B cell (primary cell): ENCODE data around the gene SSBP3.

ENCODE experiments used
- EZH2 ChIP-seq: IDR thresholded peaks from 2 replicates; pipeline ENCODE4 v1.6.1; 2012; ENCODE audit warnings: borderline replicate concordance, low read depth, mild to moderate bottlenecking, moderate library complexity, low read length; ENCODE audit not compliant: insufficient read depth, poor library complexity, severe bottlenecking
- TF ChIP-seq, protein P1 (sequence below): fragments of 200-600 bp; IDR thresholded peaks from one replicate; pipeline ENCODE4 v1.8.0; 2022; ENCODE audit warnings: antibody characterized with exemption, mild to moderate bottlenecking

- TF ChIP-seq, protein P1, sequence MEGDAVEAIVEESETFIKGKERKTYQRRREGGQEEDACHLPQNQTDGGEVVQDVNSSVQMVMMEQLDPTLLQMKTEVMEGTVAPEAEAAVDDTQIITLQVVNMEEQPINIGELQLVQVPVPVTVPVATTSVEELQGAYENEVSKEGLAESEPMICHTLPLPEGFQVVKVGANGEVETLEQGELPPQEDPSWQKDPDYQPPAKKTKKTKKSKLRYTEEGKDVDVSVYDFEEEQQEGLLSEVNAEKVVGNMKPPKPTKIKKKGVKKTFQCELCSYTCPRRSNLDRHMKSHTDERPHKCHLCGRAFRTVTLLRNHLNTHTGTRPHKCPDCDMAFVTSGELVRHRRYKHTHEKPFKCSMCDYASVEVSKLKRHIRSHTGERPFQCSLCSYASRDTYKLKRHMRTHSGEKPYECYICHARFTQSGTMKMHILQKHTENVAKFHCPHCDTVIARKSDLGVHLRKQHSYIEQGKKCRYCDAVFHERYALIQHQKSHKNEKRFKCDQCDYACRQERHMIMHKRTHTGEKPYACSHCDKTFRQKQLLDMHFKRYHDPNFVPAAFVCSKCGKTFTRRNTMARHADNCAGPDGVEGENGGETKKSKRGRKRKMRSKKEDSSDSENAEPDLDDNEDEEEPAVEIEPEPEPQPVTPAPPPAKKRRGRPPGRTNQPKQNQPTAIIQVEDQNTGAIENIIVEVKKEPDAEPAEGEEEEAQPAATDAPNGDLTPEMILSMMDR: no peak
- TF ChIP-seq EZH2: no peak
Measured at GRCh38 chr1:54357967-54358366, 48.2 kb downstream of the SSBP3 start.
